HG03097 (cell line): ENCODE data around the gene MTM1.
A peak's percentile ranks its signal among the peaks of the same experiment; 100 is the strongest.

Experiments used
- ATAC-seq: cut with Tn5 transposase; IDR thresholded peaks from one replicate; pipeline ENCODE4 v1.9.1; 2021; ENCODE audit not compliant: unreplicated experiment, low FRiP score

The MTM1 gene

DNA sequence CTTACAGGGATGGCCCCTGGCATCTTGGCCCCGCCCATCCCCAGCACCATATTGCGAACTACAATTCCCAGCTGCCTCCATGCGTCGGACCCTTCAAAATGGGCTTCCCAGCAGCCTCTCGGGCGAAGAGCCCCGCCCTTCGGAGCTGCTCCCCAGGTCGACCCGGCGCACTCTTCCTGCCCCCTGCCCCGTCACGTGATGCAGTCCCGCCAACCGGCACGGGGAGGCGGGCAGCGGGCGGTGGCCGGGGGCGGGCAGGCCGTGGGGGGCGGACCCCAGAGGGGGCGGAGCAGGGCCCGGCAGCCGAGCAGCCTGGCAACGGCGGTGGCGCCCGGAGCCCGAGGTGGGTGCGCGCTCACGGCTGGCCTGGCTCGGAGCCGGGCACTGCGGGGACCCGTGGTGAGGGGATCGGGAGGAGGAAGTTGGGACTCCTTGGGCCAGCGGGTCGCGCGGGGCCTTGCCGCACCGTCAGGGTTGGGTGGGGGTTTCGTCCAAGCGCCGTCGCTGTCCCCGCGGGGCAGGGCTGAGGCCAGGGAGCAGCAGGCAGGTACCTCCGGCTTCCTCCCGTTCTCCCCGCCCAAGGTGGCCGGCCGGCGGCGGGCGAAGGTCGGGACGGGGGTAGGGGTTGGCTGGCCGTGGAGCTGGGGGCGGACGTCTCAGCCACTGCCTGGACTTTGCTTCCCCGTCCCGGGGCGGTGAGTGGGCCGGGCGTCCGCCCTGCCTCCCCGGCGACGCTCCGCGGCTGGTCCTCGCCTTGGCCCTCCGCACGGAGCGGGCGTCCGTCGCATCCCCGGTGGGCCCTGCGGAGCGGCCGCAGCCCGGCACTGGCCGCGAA, at the start of gene MTM1:
TSS of gene MTM1 (plus strand) at position 302 of the 835 bp plus-strand sequence. CDS start 23,994 bp downstream, outside the sequence.
- peak; percentile 95 for ATAC-seq

DNA sequence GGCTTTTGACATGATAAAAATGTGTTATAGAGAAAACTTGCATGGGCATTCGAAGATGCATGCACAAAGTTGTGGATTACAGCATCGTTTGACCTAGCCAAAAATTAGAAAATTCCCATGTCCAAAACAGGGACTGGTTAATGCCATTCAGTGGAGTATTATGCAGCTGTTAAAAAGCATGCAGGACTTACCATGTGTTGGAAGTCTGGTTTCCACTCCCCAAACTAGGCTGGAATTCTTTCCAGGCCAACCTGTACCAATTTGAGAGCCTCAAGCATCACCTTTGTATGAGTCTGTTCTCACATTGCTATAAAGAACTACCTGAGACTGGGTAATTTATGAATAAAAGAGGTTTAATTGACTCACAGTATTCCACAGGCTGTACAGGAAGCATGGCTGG, 45.9 kb upstream of the MTM1 start:
- ATAC-seq, result no peak

DNA sequence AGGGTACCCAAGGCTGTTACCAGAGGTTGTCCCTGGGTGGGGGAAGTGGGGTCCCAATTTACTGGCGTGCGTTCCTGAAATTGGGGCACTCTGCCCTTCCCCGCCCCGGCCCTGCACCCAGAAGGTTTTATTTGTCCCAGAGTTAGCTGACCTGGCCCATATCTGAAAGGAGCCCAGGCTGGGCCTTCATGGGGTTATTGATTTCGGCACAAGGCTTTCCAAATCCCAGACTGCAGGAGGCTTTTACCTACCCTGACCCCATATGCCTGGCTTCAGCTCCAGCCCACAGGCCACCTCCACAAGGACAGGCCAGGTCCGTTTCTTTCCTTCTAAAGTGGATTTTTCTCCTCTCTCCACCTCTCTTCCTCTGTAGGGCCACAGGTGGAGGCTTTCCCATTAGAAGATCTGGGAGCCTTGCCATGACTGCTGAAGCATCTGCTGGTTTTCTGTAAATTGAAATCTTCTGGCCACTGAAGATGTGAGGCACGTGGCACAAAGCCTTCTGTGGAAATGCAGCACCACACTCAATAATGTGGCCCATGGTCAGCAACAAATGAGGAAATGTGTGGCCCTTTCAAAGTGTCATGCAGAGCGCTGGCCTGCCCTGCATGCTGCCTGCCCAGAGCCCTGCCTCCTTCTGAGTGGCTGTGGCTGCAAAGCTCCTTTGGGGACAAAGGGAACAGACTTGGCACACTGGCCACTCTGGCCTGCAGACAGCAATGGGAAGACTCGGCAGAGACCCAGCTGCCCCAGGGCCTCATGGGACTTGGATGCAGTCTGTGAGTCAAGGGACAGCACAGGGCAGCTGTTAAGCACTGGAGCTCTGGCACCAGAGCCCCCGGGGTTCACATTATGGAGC, 43.1 kb upstream of the MTM1 start:
- ATAC-seq, result no peak

DNA sequence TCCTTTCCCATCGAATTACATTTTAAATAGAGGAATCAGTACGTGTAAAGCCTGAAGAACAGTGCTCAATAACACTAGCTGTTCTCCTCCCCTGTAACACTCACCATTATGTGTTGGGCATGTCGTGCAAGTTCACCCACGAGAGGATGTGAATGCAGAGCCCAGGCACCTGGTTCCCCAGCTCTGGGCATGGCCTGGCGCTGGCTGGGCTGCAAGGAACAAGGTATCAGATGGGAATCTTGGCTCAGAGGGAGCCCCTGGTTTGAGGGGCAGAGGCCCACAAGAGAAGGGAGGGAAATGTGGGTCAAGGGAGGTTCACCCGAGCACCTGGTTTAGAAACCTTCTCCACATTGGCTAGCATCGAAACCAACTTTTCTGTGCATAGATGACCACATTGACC, 41.7 kb upstream of the MTM1 start:
- no peak for ATAC-seq

DNA sequence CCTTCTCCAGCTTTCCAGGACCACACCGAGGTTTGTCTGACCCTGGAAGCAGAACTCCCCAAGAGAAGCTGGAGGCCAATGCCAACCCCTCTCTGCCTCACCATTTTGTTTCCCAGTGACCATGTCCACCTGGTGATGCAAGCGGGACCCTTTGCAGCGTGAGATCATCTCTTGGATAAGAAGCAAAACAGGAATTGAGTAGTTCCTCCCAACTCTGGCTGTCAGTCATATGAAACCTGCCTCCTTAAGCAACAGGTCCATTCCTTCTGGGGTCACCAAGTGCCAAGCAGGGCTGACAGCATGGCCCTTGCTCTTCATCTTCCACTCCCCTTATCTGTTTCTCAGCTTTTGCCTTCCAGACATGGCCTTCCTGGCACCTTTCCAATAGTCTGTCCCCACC, 41.3 kb upstream of the MTM1 start:
- no peak for ATAC-seq

DNA sequence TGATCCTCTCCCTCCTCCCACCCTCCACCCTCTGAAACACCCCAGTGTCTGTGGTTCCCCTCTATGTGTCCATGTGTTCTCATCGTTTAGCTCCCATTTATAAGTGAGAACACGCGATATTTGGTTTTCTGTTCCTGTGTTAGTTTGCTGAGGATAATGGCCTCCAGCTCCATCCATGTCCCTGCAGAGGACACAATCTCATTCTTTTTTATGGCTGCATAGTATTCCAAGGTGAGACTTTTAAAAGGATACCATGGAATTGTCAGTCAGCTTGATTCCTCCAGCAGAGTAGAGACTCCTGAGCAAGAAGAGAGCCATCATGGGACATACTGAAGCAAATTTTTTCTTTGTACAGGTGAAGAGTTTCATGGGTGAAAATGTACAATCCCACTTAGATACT, 38.8 kb upstream of the MTM1 start:
- no peak for ATAC-seq

DNA sequence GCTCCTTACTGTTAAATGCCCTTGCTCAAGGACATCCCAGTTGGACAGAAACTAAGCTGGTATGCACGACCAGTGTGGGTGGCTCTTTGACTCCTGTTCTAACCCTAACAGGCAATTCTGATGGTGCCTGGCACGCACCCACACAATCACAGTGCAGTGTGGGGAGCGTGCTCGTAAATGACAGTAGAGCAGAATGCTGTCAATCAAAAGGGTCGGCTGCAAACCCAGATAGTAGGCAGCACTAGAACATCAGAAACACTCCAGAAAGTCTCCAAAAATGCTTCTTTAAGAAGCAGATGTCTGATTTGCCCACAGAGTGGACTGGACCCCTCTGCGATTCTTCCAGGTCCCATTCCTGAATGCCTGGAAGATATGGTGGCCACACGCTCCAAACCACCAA, 37.6 kb upstream of the MTM1 start:
- no peak for ATAC-seq

DNA sequence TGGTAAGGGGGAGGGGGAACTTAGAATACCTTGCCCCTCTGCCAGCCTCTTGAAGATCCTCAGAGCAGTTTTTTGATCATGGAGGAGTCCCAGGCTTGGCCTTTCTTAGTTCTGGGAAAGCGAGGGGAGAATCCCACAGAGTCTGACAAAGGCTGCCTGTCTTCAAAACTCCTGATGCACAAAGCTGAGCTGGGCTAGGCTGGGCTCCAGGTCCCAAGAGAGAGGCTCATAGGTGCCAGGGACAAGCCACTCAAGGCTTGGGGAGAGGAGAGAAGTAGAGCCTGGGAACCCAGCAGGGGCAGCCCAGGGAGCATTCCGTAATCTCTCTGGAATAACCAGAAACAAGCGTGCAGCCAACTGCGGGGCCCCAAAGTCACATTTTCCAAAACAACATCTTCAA, 37.0 kb upstream of the MTM1 start:
- ATAC-seq, result no peak

DNA sequence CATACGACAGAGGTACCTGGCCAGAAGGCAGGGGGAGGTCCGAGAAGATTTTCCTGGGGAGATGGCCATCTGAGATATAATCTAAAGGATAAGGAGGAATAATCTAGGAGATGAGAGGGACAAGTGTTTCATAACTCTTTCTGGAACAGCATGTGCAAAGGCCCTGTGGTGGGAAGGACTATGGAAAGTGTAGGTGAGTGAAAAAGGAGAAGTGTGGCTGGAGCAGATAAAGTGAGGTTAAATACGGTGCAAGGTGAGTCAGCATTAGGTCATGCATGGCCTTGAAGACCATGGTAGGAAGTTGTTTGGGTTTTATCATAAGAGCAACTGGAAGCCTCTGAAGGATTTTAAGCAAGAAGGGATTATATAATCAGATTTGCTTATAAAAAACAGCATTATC, 34.6 kb upstream of the MTM1 start:
- no peak for ATAC-seq

DNA sequence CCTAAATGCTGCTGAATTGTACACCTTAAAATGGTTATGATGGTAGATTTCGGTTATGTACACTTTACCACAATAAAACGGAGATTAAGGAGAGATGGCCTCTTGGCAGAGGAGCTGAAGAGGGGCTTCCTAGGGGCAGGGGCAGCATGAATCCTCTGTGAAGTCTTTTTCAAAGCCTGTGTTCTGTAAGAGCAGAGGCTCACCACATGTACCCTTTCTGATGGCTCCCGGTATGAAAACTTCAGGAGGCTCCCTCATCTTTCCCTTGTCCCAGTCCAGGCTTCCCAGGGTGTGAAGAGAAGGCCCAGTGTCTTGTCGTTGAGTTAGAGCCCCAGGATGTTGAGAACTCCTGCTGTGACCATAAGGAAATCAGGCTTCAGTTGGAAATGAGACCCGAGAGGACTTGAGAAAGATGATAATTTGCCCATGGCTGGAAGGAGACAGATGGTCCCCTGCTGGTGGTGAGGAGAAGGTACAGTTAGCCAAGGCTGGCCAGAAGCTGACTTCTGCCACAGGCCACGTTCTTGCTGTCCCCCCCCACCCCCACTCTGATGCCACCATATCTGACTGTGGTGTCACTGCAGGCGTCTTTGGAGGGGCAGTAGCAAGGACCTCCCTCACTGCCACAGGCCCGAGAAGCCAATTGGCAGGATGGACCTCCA, 31.8 kb upstream of the MTM1 start:
- no peak for ATAC-seq

DNA sequence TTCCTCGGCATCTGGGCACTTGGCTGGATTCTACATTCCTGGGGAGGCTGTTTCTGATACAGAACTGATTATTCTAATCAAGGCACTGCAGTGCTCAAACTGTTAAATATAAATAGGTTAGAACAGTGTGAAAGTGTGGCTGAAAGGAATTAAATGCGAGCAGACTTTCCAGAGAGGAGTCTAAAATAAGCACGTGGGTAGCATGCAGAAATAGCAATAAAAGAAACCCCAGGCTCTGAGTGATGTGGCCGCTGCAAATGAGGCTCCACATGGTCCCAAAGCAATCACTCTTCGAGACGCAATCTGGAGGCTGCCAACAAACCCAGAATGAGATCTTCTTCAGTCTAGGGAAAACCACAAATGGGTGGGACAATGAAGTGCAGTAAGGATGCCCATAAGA, 30.6 kb upstream of the MTM1 start:
- no peak for ATAC-seq

DNA sequence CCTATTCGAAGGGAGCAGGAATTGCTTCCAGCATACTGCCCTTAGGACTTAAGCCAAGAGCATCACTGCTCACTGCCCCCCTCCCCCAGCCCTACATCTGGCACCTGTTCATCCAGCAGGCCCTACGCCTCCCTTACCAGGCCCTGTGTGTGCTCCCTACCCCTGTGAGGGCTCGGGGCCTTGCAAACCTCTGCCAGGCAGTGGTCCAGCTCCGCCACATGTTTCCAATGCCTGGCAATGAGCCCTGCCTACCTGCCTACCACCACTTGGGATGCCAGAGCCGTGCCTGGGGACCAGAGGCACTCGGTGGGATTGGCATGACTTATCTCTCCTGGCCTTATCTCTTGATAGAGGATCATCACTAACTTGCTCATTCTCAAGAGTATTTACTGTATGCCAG, 27.5 kb upstream of the MTM1 start:
- no peak for ATAC-seq

DNA sequence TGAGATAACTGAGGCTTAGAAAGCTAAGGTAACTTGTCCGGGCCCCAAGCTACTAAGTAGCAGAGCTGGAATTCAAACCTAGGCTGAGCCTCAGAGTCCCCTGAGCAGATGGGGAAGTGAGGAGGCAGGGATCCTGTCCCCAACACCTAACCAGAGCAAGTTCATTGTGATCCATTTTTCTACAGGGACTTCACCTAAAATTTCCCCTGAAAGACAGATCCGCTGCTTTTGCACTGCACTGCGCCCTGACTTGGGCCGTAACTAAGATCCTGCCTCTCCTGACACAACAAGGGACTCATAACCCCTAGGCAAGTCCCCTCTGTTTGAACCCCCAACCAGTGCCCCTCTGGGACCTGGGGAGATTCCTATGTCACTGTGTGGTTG, 25.6 kb upstream of the MTM1 start:
- ATAC-seq, result no peak

DNA sequence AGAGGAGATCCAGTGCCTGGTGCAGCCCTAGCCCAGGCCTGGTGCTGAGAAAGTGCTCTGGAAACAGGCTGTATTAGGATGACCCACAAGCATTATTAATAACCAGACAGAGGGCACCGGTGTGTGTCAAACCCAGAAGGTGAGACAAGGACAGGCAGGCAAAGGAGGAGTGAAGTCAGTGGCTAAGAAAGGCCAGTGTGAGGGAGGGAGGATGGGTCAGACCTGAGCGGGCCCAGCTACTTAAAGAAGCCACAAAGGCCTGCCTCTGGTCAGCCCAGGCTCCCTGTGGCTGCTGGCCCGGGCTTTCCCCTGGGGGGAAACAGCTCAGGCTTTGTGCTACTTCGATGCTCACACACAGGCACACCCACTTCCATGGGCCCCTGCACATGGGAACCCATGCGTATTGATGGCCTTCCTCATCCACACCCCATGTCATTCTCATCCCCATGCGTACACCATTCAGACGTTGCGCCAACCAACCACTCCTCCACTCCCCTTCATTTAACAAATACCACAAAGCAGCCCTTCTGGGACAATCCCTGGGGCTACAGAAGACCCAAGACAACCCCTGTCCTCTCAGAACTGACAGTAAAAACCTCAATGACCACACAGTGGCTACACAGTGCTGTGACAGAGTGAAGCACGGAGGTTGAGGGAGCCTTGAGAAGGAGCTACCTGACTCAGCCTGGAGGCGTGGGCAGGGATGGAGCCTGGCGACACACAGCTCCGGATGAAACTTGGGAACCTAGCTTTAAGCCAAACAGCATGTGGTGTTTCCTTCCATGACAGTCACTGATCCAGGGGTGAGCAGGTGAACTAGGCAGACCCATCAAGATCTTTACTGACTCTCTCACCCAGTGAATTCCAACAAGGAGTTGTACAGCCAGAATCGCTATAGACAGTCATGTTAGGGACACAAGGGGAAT, 24.9 kb upstream of the MTM1 start:
- peak; percentile 56 for ATAC-seq

DNA sequence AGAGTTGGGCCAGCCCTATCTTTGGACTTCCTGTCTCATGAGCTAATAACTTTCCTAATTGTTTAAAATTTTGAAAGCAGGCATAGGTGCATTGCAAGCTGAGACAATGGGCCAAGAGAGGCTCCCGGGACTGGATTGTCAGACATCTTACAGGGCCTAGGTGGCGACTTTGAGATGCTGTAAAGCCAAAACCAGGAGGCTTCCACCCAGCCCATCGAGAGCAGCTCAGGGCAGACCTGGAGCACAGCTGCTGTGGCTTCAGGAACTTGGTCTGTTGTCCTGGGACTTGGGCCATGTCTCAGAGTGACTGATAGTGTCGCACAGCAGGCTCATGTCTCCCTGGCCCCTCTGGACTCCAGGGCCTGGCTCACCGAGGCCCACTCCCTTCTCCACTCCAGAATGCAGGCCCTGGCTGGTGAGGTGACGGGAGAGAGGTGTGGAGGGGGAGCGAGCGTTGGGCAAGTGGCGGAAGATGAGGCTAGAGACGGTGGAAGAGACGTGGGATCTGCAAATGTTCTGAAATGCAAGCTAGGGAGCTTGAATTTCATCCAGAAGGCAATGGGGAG, 24.1 kb upstream of the MTM1 start:
- ATAC-seq, result no peak

DNA sequence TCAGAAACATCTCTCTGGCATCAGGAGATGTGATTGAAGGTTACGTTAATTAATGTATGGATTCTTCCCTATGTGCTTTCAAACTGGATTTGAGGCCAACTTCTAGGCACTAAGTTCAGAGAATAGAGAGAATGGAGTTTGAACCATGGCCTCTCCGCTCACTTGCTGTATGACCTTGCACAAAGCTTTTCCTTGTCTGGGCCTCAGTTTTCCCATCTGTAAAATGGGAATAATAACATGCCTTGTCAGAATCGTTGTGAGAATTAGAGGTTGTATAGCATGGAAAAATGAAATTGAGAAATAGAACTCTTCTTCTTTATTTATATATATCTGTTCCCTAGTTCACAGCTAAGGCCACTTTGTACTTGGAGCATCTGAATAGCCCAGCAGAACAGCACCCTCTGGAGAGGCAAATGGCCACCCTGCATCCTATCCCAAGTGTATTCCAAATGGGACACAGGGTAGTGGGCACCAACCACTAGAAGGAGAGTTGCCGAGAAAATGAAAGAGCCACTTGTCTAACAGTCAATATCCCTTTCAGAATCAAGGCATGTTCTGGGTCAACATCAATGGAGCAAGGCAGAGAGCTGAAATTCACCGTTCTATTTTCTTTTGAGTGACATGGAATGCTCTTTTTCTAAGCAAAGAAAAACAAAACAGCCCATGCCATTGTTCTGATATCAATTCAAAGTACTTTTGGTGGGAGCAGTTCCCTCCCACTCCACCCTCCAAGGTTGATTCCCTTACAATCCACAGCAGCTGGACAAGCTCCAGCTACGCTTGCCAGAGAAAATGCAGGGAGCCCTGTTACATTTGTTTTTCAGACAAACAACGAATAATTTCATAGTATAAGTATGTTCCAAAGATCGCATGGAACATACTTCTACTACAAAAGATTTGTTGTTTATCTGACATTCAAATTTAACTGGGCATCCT, 23.3 kb upstream of the MTM1 start:
- no peak for ATAC-seq

DNA sequence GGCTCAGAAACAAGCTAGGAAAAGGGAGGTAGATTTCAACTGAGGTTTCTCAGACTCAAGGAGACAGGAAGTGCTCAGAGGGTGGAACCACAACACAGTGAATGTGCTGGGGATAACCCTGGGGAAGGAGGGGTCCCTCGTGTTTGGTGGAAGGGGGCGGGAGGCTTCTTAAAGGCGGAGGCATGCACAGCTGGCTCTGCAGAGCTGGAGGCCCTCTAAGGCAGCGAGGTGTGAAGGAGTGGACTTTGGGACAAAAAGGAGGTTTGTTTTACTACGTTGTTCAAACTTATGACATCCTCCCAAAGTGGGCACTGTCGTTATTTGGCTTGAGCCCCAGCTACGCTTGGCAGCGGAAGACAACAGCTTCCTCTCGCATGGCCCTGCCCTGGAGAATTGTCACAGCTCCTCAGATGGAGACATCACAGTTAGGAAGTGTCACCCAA, 21.7 kb upstream of the MTM1 start:
- no peak for ATAC-seq

DNA sequence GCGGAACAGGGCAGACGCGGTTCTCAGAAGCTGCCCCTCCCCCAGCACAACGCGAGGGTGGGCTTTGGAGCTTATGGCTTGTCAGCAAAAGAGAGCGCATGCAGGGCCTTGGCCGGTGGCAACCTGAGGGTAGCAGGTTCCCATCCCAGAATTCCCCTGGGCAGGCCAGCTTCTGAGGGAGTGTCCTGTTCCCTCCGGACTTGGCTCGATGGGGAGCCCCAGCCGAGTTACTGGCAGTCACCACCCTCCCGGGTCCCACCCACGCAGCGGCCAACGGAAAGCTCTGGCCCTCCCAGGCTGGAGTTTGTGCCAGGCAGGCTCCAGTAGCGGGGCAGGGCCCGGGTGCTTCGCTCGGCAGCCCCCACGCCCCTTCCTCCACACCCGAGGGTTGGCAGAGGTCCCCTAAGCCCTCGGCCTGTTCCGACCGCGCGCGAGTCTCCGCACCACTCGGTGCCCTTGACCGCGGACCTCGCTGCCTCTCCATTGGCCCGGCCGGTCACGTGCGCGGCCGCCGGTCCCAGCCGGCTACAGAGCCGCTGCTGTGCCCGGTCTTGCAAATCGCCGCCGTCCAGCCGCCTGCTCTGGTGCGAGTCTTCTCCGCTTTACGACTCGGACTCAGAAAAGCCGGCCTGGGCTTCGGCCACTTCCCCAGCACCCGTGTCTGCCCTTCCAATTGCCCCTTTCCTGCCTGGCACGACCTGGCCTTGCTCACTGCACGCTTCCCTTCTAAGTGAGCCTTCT, 20.9 kb upstream of the MTM1 start:
- ATAC-seq, result no peak
